AG04450 (cell line): ENCODE data around the gene LAMC1. TPM values are rescaled to one million over a fixed set of nuclear protein-coding genes. Genes with fewer than 3 reads are reported as not detected.

ENCODE experiments used
- polyA plus RNA-seq: library from polyadenylated mRNA; depleted of rRNA; stranded (reverse); fragments of >200 nt; gene quantifications from 2 replicates; pipeline ENCODE4 v1.2.3, GENCODE V29; 2011; rRNA removed
- small RNA-seq: library from RNA; depleted of rRNA; stranded (forward); fragments of <200 nt; gene quantifications from one replicate; pipeline ENCODE3, GENCODE V24; 2012; ENCODE audit warnings: low read depth; ENCODE audit not compliant: insufficient read length

The LAMC1 gene
- polyA plus RNA-seq, 1 experiment, result 348 TPM

Small RNA genes within 50 kb of the gene (small RNA-seq; reads per million reads assigned to genes)
- gene RNU6-41P, result not detected

Other genes starting within 250 kb of the LAMC1 start
- 0.48 and 0.55 TPM in 2 replicates for gene NPL, start 233.6 kb upstream of the LAMC1 start, polyA plus RNA-seq
- gene DHX9, start 184.1 kb upstream of the LAMC1 start, polyA plus RNA-seq, result 159 and 191 TPM in 2 replicates
- not detected in 2 replicates for gene SHCBP1L, start 70.3 kb upstream of the LAMC1 start, polyA plus RNA-seq
- gene LAMC2, start 162.8 kb downstream of the LAMC1 start, polyA plus RNA-seq, result 1.5 and 1.6 TPM in 2 replicates